Type B pancreatic cell (in vitro differentiated cells): Measurements from ENCODE around the gene SCART1. TPM values are rescaled to one million over a fixed set of nuclear protein-coding genes. Genes with fewer than 3 reads are reported as not detected.
"Not testable (repeated sequence)": the region's sequence is repeated elsewhere in the genome, so short reads cannot be mapped to it uniquely, and the experiment has no call there.

ENCODE experiments used
- DNase-seq: peaks from one replicate; pipeline ENCODE4 v3.0.0; 2021; ENCODE audit warnings: mixed read lengths; ENCODE audit not compliant: unreplicated experiment; ENCODE audit errors: extremely low spot score
- H3K27ac Mint-ChIP-seq: 2 replicates; pipeline ENCODE4 v1.8.0; 2021; ENCODE audit warnings: mild to moderate bottlenecking, mixed read lengths
- H3K27me3 Mint-ChIP-seq: 2 replicates; pipeline ENCODE4 v1.8.0; 2021; ENCODE audit warnings: mixed read lengths
- H3K36me3 Mint-ChIP-seq: 2 replicates; pipeline ENCODE4 v1.8.0; 2021; ENCODE audit warnings: mixed read lengths
- H3K4me1 Mint-ChIP-seq: one replicate; pipeline ENCODE4 v1.8.0; 2021; ENCODE audit warnings: mixed read lengths; ENCODE audit not compliant: unreplicated experiment
- H3K4me3 Mint-ChIP-seq: 2 replicates; pipeline ENCODE4 v1.8.0; 2021; ENCODE audit warnings: mild to moderate bottlenecking, mixed read lengths
- H3K9me3 Mint-ChIP-seq: 2 replicates; pipeline ENCODE4 v1.8.0; 2021; ENCODE audit warnings: mixed read lengths
- total RNA-seq: library from RNA; stranded (reverse); gene quantifications from 2 replicates; pipeline ENCODE4 v1.2.1, GENCODE V29; 2021; ENCODE audit warnings: low replicate concordance
- TF ChIP-seq, protein P1 (sequence below): fragments of 200-600 bp; sonication (generic); conservative IDR thresholded peaks from 2 replicates; pipeline ENCODE4 v1.5.0; 2021; ENCODE audit warnings: antibody characterized with exemption, mild to moderate bottlenecking

Gene SCART1
- total RNA-seq, 1 donor from 2014 or later, result 1.4 TPM

DNA sequence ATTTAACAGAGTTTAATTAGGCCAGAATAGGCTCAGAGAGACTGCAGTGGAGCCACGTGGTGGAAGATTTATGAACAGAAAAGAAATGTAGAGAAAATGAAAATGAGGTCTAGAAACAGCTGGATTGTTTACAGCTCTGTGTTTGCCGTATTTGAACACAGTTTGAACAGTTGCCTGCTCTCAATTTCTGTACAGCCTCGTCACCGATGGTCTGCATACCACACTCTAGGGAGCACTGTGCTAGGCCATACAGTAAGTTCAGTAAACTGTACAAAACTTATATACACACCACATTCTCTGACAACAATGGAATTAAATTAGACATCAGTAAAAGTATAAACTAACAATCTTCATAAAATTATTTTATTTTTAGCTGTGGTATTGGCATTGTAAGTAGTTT is 62.3 kb downstream of the SCART1 start:
- no peak overlapping the region for H3K4me3 Mint-ChIP-seq
- no peaks in the 10 kb centered on the region for H3K36me3 Mint-ChIP-seq
- TF ChIP-seq, protein P1, sequence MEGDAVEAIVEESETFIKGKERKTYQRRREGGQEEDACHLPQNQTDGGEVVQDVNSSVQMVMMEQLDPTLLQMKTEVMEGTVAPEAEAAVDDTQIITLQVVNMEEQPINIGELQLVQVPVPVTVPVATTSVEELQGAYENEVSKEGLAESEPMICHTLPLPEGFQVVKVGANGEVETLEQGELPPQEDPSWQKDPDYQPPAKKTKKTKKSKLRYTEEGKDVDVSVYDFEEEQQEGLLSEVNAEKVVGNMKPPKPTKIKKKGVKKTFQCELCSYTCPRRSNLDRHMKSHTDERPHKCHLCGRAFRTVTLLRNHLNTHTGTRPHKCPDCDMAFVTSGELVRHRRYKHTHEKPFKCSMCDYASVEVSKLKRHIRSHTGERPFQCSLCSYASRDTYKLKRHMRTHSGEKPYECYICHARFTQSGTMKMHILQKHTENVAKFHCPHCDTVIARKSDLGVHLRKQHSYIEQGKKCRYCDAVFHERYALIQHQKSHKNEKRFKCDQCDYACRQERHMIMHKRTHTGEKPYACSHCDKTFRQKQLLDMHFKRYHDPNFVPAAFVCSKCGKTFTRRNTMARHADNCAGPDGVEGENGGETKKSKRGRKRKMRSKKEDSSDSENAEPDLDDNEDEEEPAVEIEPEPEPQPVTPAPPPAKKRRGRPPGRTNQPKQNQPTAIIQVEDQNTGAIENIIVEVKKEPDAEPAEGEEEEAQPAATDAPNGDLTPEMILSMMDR, result no peak
- DNase-seq, result no peak
- no peaks in the 10 kb centered on the region for H3K9me3 Mint-ChIP-seq
- no peaks in the 10 kb centered on the region for H3K4me1 Mint-ChIP-seq
- no peak overlapping the region for H3K27ac Mint-ChIP-seq
- H3K27me3 Mint-ChIP-seq, result no peaks in the 10 kb centered on the region

DNA sequence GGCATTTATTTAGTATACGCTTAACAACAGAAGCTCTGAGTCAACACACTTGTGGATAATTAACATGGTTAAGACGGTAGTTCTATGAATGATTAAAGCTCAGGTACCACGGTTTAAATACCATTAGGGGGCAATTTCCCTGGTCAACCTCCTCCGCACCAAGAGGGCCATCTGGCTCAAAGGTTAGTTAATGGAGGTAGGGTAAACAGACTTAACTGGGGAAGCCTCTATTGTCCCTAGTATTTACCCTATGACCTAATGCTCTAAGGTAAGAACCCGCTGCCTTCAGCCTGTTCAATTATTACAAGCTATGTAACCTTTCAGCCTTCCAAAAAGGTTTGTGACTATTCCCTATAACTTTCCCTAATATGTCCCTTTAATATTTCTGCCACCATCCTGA is 64.8 kb downstream of the SCART1 start:
- not testable (repeated sequence) for H3K27ac Mint-ChIP-seq, H3K4me3 Mint-ChIP-seq, H3K9me3 Mint-ChIP-seq, H3K27me3 Mint-ChIP-seq, DNase-seq, H3K36me3 Mint-ChIP-seq, H3K4me1 Mint-ChIP-seq

Other genes with a start within 250 kb of the SCART1 start
- not detected in 2 replicates for gene UTF1, start 223.7 kb upstream of the SCART1 start, total RNA-seq
- not detected in 2 replicates for gene VENTX, start 216.1 kb upstream of the SCART1 start, total RNA-seq
- gene ADAM8, start 177.1 kb upstream of the SCART1 start, total RNA-seq, result 6.2 and 7.1 TPM in 2 replicates
- 57.9 and 58.6 TPM in 2 replicates for gene TUBGCP2, start 145.1 kb upstream of the SCART1 start, total RNA-seq
- 39.7 and 51.9 TPM in 2 replicates for gene ZNF511, start 145.0 kb upstream of the SCART1 start, total RNA-seq
- 3.6 and 8.5 TPM in 2 replicates for gene CALY, start 117.0 kb upstream of the SCART1 start, total RNA-seq
- 1.3 and 2.8 TPM in 2 replicates for gene PRAP1, start 106.6 kb upstream of the SCART1 start, total RNA-seq
- 20.4 and 21.7 TPM in 2 replicates for gene FUOM, start 95.9 kb upstream of the SCART1 start, total RNA-seq
- 106 and 127 TPM in 2 replicates for gene ECHS1, start 80.6 kb upstream of the SCART1 start, total RNA-seq
- 6.9 and 8.2 TPM in 2 replicates for gene PAOX, start 74.7 kb upstream of the SCART1 start, total RNA-seq
- 79.1 and 89.6 TPM in 2 replicates for gene MTG1, start 59.8 kb upstream of the SCART1 start, total RNA-seq
- gene SPRN, start 29.3 kb upstream of the SCART1 start, total RNA-seq, result 0.21 and 0.56 TPM in 2 replicates
- 0.53 and 0.62 TPM in 2 replicates for gene CYP2E1, start 73.4 kb downstream of the SCART1 start, total RNA-seq
- gene SYCE1, start 111.6 kb downstream of the SCART1 start, total RNA-seq, result not detected in 2 replicates
- not detected in 2 replicates for gene FRG2B, start 172.8 kb downstream of the SCART1 start, total RNA-seq